HG02938 (cell line): ENCODE results near the gene MAP2K3.

Experiments
- ATAC-seq: cut with Tn5 transposase; IDR thresholded peaks from one replicate; pipeline ENCODE4 v1.9.1; 2021; ENCODE audit warnings: mild to moderate bottlenecking, moderate library complexity; ENCODE audit not compliant: unreplicated experiment

Gene MAP2K3

DNA sequence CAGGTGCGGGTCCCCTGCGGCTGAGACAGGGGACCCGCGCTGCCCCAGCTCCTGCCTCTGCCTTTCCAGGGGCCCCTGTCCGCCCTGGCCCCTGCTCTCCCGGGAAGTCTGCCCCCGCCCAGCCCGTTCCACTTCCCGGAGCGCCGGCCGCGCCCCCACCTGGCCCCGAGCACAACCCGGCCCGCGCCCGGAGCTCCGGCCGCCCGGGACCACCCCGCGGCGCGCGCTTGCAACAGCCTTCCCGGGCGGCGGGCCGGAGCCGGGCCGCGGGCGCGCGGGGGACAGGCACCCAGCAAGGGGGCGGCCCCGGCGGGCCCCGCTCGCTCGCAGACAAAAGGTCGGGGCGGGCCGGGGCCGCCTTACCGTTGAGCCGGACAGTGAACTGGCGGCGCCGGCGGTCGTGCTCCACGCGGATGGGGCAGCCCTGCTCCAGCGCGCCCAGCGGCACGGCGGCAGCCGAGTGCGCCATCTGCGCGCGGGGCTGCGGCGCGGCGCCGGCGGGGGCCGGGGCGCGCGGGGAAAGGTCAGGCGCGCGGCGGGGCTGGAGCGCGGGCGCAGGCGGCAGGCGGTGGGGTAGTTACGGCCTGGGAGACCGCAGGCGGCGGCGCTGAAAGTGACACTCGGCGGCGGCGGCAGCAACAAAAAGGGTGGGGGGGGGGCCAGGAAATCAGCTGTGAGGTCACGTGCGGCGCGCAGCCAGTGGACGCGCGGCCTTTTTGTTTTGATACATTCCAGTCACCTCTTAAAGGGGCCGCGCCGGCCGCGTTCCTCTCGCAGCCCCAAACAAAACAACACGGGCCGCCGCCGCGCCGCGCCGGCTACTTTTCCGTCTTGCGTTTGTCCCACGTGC is 31.5 kb upstream of the MAP2K3 start, which contains the start of gene NATD1:
TSS of gene NATD1 (minus strand) at position 615 of the 850 bp plus-strand sequence. CDS start at position 469, 146 bp downstream.
- peak; percentile 76 for ATAC-seq

DNA sequence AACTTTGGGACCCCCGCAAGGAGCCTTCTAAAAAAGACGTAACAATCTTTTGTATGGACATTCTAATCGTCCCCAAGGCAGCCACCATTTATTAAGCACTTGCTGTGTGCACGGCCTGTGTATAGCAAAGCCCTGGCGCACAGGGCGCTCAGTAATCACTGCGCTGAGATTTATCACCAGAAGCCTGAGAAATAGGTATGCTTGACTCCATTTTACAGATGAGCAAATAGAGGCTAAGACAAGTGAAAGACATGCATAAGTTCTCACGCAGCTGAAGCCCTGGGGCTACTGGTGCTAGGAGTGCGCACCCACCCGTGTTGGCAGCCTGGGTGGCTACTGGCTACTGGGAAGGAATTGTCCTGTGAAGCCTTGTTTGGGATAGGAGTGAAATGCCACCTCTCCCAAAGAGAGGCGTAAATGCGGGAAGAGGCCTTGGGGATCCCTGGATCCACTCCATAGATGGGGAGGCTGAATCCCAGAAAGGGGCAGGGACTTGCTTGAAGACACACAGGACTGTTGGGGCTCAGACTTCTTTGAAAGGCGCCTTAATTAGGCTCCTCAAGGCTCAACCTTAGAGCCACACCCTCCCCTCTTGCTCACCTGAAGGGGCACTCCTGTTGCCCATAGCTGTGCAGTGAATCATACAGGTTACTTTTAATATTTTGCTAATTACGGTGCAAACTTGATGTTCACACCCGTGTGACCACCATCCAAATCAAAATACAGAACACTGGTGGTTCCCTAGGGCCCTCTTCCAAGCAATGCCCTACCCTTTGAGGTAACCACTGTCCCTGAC is 30.7 kb upstream of the MAP2K3 start:
- ATAC-seq: no peak

DNA sequence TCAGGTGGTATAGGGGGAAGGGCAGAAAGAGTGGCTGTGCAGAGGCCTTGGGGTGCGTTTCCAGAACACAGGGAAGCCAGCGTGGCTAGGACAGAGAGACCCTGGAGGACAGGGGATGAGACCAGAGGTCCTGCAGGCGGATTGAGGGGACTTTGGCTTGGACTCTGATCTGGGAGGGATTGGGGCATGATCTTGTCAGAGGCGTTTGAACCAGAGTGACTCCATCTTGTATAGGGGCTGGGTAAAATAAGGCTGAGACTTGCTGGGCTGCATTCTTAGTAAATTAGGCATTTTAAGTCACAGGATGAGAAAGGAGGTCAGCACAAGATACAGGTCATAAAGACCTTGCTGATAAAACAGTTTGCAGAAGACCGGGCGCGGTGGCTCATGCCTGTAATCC is 25.9 kb upstream of the MAP2K3 start:
- ATAC-seq: no peak

DNA sequence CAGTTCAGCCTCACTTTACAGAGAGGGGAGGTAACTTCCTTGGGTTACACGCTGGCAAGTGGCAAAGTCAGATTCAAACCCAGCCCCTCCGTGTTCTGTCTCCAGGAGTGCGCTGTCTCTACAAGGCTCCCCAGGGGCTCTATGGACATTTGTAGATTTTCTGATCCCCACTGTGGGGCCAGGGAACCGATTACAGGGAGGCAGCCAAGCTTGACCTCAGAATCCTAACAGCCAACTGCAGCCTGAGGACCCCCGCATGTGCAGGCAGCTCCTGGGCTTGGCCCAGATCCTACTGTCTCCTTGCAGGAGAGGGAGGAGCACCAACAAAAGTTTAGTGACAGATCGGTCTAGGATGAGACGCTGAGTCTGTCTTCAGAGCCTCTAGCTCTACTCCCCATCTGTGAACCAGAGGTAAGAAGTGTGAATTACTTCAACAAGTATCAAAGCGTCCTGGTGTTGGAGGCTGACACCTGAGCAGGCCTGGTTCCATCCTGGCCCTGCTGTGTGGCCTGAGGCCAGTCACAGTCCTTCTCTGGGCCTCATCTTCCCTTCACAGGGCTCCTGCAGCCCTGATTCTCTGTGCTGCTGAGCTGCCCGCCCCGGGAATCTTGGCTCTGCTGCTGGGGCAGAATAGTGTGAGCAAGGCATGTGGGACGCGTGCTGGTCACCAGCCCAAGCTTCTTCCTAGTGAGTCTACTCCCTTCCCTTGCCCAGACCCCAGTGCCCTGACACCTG is 22.1 kb upstream of the MAP2K3 start:
- no peak for ATAC-seq

DNA sequence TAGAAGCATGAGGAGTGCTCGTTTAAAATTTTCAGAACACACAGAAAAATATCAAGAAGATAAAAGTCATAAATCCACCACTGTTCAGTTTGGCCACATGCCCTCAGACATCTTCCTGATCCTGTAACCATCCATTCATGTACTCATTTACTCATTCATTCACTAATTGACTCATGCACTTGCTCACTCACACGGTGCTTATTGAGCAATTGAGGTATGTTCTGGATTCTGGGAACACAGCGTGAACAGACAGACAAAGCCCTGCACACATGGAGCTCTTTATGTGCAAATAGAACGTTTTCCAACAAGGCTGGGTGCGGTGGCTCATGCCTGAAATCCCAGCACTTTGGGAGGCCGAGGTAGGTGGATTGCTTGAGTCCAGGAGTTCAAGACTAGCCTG is 21.1 kb upstream of the MAP2K3 start:
- ATAC-seq: no peak

DNA sequence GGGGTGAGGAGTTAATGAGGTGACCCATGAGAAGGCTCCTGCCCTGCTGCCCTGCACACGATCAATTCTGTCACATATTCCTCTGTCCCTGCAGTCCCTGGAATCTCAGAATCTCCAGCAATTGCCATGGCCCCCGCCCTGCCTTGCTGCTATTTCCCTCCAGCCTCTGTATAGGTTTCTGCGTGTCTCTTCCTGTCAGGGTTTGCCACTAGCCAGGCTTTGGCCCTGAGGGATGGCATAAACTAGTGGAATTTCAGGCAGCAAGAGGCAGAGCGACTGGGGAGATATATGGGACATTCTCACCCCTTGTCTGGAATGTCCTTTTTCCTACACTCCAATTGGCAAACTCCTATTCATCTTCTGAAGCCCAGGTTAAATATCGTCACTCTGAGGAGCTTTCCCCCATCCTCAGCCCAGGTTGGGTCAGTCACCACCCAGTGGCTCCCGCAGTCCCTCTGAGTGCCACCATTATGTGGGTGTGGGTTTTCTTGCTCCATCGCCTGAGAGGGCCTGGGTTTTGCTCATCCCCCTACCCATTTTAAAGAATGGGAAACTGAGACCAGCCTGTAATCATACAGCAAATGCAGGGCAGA is 15.8 kb upstream of the MAP2K3 start:
- ATAC-seq: no peak

DNA sequence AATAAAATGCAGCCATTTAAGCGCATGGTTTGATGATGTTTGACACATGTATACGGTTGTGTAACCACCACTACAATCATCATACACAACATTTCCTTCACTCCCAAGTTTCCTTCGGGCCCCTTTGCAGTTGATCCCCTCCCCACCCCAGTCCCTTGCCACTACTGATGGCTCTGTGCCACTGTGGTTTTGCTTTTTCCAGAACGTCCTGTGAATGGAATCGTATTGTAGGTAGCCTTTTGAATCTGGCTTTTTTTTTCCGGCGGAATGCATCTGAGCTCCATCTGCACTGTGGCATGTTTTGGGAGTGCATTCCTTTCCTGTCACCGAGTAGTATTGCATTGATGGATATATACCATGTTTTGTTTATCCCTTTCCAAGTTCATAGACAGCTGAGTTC is 15.1 kb upstream of the MAP2K3 start:
- ATAC-seq: no peak

DNA sequence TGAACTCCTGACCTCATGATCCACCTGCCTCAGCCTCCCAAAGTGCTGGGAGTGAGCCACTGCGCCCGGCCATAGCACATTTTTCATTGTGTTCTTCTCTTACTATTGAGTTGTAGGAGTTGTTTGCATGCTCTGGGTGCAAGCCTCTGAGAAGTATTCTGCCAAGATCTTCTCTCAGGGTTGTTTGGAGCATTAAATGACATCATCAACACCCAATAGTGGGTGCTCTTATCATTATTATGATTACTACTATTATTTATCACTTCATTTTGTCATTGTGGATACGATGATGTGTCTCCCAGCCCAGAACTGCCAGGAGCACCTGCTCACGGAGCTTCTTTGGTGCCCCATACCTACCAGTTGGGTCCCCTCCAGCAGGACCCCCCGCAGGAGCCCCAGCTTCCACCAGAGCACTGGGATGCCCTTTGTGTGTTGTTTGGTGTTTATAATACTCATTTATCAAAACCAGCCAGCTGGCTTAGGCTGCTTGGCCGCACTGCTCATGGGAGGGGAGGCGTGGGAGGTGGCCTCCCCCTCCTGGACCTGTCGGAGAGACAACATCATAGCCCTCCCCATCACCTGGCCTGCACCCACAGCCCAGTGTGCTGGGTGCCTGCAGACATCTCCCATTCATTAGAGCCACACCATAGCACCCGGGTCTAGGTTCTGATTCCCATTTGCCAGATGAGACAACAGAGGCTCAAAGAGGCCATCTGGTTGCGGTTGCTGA is 12.9 kb upstream of the MAP2K3 start:
- ATAC-seq: no peak

DNA sequence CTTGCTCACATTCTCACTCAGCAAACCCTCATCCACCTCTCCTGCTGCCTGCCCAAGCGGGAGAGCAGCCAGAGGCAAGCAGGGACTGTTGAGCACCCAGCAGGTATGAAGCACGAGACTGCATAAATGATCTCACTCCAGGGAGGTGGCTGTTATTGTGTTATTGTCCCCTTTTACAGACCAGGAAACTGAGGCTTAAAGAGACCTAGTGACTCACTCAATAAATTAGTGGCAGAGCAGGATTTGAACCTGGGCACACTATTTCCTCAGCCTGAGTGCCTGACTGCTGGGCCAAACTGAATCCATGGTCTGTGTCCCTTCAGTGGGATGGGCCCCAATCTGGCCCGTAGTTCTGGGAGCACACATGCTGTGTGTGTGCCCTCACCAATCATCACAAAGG is 12.3 kb upstream of the MAP2K3 start:
- no peak for ATAC-seq

DNA sequence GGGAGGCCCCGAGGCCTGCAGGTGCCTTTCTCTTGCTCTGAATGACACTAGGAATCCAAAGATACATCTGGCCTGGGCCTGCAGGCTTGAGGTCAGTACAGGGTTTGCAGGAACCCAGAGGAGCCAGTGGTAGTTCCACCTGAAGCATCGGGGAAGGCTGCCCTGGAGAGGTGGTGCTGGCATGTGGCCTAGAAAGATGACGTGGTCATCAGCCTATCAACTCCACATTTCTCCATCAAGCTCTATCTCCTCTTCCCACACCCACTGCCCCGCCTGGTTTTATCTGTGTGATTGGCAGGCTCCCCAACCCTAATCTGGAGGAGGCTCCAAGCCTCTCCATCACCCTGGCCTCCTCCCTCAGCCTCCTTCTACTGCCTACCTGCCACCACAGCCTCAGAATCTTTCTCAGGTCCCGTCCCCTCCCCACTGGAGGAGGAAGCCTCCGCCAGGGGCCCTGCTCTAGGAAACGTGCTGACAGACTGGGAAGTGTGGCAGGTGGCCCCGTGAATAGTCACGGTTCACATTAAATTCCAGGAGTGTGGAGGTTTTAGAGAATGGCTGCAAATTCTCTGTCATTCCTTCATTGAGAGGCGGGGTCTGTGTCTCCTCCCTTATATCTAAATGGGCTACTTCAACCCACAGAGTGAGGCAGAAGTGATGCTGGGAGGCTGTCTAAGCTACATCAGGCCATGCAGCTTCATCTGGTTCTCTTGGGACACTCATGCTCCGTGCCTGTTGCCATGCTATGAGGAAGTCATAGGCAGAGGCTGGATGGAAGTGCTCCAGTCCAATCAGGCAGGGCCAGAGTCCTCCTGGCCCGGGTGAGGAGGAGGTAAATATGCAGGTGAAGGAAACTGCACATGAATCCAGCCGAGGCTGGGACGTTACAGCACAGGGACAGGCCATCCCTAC is 11.4 kb upstream of the MAP2K3 start:
- ATAC-seq: no peak

DNA sequence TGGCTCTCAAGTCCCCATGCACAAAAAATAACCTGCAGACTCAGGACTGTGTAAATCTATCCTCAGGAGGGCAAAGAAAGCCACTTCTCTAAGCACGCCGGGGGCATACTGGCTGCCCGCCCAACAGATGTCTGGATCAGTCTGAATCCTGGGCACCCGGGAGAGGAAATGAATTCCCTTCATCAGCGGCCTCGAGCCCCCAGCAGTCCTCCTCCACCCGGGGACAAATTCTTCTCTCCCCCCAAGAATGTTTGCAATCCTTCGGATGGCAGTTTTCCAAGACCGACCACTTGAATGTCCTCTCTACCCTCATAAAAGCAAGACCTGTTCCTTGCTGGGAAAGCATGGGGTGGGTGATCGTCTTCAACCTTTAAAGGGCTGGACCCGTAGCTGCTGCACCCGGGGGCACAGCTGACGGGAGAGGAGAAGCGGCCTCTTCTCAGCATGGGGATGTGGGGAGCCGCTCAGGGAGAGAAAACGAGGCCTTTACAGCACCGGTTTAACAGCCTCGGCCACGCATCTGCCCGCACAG is 9.4 kb upstream of the MAP2K3 start:
- peak; percentile 15 for ATAC-seq

DNA sequence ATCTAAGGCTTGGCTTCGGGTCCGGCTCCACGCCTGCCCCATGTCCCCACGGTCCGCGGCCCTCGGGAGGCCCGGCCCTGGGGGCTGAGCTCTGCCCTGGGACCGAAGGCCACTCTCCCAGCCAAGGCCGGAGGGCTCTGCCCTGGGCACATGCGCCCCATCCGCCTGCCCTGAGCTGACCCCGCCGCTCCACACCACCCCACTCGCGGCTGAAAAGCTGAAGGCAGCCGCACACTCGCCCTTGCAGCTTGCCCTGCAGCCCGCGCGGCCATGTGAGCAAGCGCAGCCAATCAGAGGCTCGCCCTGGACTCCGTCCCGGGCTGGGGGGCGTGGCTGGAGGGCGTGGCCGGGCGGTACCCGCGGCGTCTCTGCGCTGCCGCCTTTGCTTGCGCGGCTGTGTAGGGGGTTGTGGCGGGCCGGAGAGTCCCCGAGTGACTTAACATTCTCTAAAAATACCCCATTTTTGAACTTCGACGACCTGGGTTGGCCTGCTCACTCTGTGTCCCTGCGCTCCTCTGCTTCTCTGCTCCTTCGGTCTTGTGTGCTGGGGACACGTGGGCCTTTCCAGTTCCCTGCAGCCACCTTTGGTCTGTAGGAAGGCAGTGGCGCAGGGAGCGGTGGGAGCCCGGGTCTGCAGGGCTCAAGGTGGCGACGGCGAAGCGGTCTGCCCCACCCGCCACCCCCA is 8.8 kb upstream of the MAP2K3 start:
- ATAC-seq: peak; percentile 85

DNA sequence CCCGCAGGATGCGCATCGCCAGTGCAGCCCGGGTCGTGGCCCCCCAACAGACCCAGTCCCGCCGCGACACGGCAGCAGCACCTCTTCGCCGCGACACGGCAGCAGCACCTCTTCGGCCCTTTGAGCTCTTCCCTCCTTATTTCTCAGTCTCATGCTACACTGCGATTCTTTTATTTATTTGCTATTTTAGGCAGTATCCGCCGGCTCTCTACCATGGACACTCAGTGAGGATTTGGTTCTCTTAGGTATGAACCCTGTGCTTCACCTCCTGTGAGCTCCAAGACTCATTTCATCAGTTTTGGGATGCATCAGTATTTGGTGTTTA is 8.3 kb upstream of the MAP2K3 start:
- ATAC-seq: no peak

DNA sequence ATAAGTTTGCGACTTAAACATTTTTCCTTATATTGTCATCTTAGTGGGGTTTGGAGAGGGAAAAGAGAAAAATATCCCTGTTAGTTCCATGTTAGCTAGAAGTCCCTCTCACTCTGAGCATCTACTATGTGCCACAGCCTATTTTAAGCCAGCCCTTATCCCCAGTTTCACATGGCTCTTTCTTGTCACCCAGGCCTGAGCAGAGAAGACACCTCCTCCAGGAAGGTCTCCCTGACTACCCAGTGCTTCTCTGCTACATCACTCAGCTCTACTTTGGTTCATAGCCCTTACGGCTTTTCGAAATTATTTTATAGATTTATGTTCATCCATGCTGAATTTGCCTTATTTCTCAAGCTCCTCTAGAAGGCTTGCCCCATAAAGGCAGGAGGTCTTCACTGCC is 7.2 kb upstream of the MAP2K3 start:
- no peak for ATAC-seq

DNA sequence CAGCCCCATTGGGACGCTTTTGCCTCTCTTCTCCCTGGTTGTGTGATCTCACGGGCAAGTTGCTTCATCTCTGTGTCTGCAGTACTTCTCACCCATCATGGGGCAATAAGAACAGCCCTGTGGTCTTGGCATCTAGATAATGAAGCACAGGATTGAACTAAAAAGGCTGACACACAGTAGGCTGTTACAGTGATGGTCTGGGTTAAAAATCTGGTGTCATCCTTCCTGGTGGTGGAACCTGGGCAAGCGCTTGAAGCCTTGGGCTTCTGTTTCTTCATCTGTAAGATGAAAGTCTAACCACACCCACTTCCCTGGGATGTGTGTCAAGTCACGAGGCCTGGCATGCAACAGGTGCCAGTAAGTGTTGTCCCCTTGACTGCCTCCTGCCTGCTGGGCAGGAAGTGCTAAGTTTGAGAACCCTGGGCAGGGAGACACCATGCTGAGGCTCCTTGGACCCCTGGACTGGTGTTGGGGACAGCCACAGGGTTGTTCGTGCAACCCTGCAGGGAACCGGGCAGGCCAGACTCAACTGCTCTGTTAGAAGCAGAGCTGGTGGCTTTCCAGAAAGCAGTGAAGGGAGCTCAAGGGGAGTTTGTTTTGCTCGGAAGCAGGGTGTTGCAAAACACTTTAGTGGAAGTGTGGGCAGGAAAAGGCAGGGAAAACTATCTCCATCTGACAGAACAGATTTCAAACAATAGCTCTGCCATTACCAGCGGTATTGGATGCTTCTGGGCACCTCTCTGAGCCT is 5.9 kb upstream of the MAP2K3 start:
- ATAC-seq: no peak

DNA sequence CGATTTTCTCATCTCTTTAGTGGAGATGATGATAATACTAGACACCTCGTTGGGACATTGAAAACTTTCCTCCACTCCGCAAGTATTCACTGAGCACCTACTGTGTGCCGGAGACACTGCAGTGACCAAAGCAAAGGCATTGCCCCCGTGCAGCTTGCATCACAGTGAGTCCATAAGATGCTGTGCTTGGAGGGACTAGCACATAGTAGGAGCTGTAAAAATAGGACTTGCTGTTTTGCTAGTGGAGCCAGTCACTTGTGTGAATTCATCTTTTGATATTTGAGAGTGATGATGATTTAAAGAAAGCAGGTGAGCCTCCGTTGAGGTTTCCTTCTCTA is 5.3 kb upstream of the MAP2K3 start:
- no peak for ATAC-seq

DNA sequence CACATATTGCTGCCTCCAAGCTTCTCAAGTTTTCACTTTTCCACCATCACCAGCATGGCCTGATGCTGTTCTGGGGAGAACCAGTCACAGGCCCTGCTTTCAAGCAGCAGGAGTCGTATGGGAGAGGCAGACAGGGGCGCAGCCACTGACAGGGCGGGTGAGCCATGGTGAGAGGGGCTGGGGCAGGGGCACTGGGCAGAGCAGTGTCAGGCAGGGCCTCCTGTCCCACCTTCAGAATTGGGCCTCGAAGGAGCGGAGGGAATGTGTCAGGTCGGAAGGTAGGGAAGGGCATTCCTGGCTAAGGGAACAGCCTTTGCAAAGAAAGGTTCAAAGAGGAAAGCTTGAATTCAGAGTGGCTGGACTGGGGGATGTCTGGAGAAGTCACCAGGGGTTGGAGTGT is 4.9 kb upstream of the MAP2K3 start:
- no peak for ATAC-seq

DNA sequence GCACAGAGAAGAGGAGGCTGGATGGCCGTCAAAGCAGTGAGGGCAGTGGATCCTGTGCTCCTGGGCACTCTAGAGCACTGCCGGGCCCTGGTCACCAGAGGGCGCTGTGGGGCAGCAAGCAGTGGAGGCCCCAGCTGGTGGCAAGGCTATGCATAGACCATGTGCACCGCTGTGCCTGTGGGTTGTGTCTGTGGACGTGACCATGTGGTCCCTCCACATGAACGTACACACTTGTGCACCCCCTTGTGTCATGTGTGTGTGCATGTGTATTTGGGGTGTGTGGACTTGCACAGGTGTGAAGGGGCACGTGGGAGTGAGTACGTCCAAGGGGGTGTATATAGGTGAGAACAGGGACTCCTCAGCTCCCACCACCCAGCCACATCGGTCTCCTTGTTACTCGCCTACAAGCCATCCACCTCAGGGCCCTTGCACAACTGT is 4.4 kb upstream of the MAP2K3 start:
- ATAC-seq: peak; percentile 33
